Brain microvascular endothelial cell (primary cell): Measurements from ENCODE around the gene ANKRD53.

ENCODE experiments used
- DNase-seq: peaks from one replicate; pipeline ENCODE4 v3.0.0-alpha.2; 2020
- H3K27ac ChIP-seq: fragments of 250-450 bp; sonication (Bioruptor Pico); 2 replicates; pipeline ENCODE4 v1.5.1; 2020; ENCODE audit warnings: mild to moderate bottlenecking, moderate library complexity
- H3K27me3 ChIP-seq: fragments of 250-450 bp; sonication (Bioruptor Pico); replicated peaks from 2 replicates; pipeline ENCODE4 v1.5.1; 2020; ENCODE audit warnings: mild to moderate bottlenecking
- H3K36me3 ChIP-seq: fragments of 250-450 bp; sonication (Bioruptor Pico); replicated peaks from 2 replicates; pipeline ENCODE4 v1.5.1; 2020; ENCODE audit warnings: mild to moderate bottlenecking
- H3K4me3 ChIP-seq: 2 replicates; pipeline ENCODE4 v1.5.1; 2011; ENCODE audit warnings: low read depth, mild to moderate bottlenecking, control low read depth, low read length, moderate library complexity
- CTCF ChIP-seq: IDR thresholded peaks from 2 replicates; pipeline ENCODE4 v1.5.1; 2011; ENCODE audit warnings: low read depth, mild to moderate bottlenecking, moderate library complexity, low read length, control low read depth, inconsistent platforms; ENCODE audit errors: missing control alignments
- in situ Hi-C: cut with HindIII; loops from 2 replicates; pipeline ENCODE4 v1.10.0; 2017; ENCODE audit warnings: low sequenced_read_pairs, low pct_ligation_motif_present

ANKRD53 gene

GRCh38 chr2:71000780-71001591, 22.6 kb downstream of the ANKRD53 start:
- H3K4me3 ChIP-seq, result peak overlapping the region; percentile 46
- peak; percentile 49 for DNase-seq
- in situ Hi-C loops, result no loop called here
- no peaks in the 10 kb centered on the region for H3K27me3 ChIP-seq
- no peaks in the 10 kb centered on the region for H3K36me3 ChIP-seq
- H3K27ac ChIP-seq, result no peak overlapping the region
- peak; percentile 98 for TF ChIP-seq CTCF

- H3K27ac ChIP-seq, result no peak overlapping the region
- H3K36me3 ChIP-seq, result no peaks in the 10 kb centered on the region
- H3K4me3 ChIP-seq, result no peak overlapping the region
- no peak for DNase-seq
- no peak for TF ChIP-seq CTCF
- H3K27me3 ChIP-seq, result no peaks in the 10 kb centered on the region
- in situ Hi-C loops, result no loop called here
Observed at GRCh38 chr2:71001592-71001927, 23.1 kb downstream of the ANKRD53 start.

GRCh38 chr2:71001981-71002570, 23.6 kb downstream of the ANKRD53 start:
- Histone ChIP-seq H3K27ac (no peak overlapping the region), H3K27me3 (no peaks in the 10 kb centered on the region), H3K4me3 (no peak overlapping the region), H3K36me3 (no peaks in the 10 kb centered on the region)
- no peak for DNase-seq
- TF ChIP-seq CTCF, result no peak
- in situ Hi-C loops, result no loop called here

GRCh38 chr2:71003396-71003795, 25.0 kb downstream of the ANKRD53 start:
- Histone ChIP-seq H3K36me3 (no peaks in the 10 kb centered on the region), H3K27ac (no peak overlapping the region), H3K4me3 (no peak overlapping the region), H3K27me3 (no peaks in the 10 kb centered on the region)
- in situ Hi-C loops, result no loop called here
- TF ChIP-seq CTCF, result no peak
- no peak for DNase-seq

- no peak for TF ChIP-seq CTCF
- H3K4me3 ChIP-seq, result no peak overlapping the region
- H3K27me3 ChIP-seq, result no peaks in the 10 kb centered on the region
- no peaks in the 10 kb centered on the region for H3K36me3 ChIP-seq
- no peak overlapping the region for H3K27ac ChIP-seq
- DNase-seq, result no peak
- in situ Hi-C loops, result no loop called here
Observed at GRCh38 chr2:71003966-71004755, 25.7 kb downstream of the ANKRD53 start.
